GM21717 (cell line): ENCODE measurements around the gene SHROOM4.

Source experiments
- ATAC-seq: cut with Tn5 transposase; IDR thresholded peaks from one replicate; pipeline ENCODE4 v1.9.1; 2021; ENCODE audit warnings: mild to moderate bottlenecking, moderate library complexity; ENCODE audit not compliant: unreplicated experiment

SHROOM4 gene

GRCh38 chrX:50787099-50787498, 26.9 kb downstream of the SHROOM4 start:
- no peak for ATAC-seq

- no peak for ATAC-seq
Observed at GRCh38 chrX:50780144-50780543, 33.9 kb downstream of the SHROOM4 start.

DNA sequence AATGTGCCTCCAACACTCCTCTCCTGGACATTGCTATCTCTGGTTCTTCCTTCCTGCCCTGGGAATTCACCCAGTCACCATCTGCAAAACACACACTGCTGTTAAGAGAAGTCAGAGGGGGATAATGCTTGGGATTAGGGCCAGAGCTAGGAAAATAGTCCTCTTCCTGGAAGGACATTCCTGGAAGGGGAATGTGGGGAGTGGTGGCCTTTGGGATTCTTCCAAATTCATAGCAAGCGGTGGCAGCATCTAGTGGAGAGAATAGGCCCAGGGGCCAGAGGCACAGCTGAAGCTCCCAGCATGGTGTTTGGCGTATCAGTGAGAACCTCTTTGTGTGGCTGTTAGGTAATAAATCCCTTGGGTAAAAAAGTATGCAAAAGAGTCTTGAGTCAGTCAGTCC, 34.3 kb downstream of the SHROOM4 start:
- no peak for ATAC-seq

GRCh38 chrX:50778272-50778671, 35.7 kb downstream of the SHROOM4 start:
- ATAC-seq: no peak

GRCh38 chrX:50776248-50776647, 37.7 kb downstream of the SHROOM4 start:
- no peak for ATAC-seq

- ATAC-seq: no peak
Observed at GRCh38 chrX:50771382-50771781, 42.6 kb downstream of the SHROOM4 start.

- no peak for ATAC-seq
Observed at GRCh38 chrX:50770702-50771101, 43.3 kb downstream of the SHROOM4 start.

DNA sequence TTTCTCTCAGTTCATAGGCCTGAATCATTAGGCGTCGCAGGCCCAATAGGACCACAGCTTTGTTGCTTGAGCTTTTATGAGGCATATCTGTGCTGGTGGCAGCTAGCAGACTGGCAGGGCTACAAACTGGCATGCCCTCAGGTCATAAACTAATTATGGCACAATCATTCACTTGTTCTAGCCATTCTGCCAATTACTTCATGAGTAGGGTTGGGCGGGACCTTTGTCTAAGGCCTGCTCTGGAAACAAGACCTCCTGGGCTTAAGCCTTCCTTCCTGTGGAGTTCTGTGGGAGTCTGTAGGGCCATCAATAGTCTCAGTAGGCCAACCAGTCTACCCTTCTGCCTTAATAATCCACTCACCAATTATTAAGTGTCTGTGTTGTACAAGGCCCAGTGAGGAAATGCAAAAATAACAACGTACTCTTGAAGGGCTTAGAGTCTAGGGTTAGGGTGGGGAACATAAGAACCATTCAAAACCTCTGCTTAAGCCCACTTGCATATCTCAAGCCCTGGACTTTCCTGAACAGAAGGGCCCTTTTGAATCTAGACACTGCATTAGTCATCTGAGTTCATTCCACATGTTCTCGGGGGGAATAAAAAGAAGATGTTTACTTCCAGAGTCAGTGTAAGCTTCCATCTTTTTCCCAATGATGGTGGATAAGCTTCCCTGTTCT, 44.5 kb downstream of the SHROOM4 start:
- ATAC-seq: no peak

DNA sequence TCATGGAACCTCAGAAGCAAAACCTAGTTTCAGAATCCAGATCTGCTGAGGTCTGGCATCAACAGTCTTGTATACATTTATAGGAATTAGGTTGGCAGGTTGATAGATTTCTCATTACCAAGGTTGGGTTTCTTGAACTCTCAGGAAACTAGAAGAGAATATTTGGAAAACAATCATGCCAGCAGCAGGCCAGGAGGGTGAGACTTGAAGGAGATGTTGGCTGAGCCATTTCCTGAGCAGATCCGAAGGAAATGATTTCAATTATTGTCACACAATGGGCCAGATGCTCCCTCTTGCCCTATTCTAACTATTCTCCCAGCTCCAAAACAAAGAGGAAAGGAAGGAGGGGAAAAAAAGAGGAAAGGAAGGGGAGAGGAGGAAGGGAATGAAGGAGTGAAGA, 45.2 kb downstream of the SHROOM4 start:
- no peak for ATAC-seq

DNA sequence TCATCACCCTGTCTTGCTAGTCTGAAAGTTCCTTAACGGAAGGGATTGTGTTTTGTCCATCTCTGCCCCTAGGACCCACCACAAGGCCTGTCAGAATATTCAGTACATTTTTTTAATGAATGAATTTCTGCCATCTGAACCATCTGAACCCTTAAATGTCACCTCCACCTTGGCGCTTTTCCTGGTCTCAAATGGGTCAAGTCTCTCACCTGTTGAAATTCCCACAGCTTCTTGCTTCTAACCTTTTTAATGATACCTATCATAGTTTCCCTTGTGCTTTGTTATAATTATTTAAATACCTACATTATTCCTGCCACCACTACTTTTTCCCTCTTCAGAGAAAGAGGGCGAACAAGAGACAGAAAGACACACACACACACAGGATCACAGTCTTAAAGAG, 48.0 kb downstream of the SHROOM4 start:
- no peak for ATAC-seq

DNA sequence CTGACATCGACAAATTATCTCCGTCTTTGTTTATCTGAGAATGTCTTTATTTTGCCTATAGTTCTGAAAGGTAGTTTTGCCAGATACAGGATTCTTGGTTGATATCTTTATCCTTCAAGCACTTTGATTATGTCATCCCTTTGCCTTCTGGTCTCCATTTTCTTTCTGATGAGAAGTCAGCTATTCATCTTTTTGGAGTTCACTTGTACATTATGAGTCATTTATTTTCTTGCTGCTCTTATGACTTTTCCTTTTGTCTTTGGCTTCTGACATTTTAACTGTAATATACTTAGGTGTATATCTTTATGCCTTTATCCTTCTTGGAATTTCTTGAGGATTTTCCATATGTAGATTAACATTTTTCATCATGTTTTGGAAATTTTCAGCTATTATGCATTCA, 51.4 kb downstream of the SHROOM4 start:
- ATAC-seq: no peak

- no peak for ATAC-seq
Observed at GRCh38 chrX:50756276-50756675, 57.7 kb downstream of the SHROOM4 start.

GRCh38 chrX:50751091-50751490, 62.9 kb downstream of the SHROOM4 start:
- ATAC-seq: no peak

- no peak for ATAC-seq
Observed at GRCh38 chrX:50747471-50747900, 66.5 kb downstream of the SHROOM4 start.

GRCh38 chrX:50736656-50737055, 77.3 kb downstream of the SHROOM4 start:
- ATAC-seq: no peak

DNA sequence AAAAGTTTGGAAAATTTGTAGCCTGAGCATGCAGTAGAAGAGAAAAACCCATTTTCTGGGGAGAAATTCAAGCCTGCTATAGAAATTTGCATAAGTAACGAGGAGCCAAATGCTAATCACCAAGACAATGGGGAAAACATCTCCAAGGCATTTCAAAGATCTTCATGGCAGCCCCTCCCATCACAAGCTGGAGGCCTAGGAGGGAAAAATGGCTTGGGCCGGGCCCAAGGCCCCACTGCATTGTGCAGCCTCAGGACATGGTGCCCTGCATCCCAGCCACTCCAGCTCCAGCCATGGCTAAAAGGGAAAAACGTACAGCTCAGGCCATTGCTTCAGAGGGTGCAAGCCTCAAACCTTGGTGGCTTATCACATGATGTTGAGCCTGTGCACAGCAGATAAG, 87.7 kb downstream of the SHROOM4 start:
- ATAC-seq: no peak

GRCh38 chrX:50725310-50725709, 88.7 kb downstream of the SHROOM4 start:
- ATAC-seq: no peak

DNA sequence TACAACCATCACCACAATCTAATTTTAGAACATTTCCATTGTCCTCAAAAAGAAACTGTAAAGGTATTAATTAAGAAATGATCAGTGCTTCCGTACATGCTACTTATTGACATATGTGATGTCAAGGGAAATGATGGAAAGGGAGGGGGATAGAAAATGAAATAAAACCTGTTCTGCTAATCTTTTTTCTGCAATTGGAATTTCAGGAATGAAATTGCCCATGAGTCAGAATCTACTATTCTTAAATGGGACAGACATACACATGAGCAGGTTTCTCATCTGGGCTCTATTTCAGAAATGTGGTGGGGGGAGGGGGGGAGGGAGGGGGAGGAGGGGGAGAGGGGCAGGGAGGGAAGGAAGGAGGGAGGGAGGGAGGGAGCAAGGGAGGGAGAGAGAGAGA, 91.0 kb downstream of the SHROOM4 start:
- ATAC-seq: no peak

DNA sequence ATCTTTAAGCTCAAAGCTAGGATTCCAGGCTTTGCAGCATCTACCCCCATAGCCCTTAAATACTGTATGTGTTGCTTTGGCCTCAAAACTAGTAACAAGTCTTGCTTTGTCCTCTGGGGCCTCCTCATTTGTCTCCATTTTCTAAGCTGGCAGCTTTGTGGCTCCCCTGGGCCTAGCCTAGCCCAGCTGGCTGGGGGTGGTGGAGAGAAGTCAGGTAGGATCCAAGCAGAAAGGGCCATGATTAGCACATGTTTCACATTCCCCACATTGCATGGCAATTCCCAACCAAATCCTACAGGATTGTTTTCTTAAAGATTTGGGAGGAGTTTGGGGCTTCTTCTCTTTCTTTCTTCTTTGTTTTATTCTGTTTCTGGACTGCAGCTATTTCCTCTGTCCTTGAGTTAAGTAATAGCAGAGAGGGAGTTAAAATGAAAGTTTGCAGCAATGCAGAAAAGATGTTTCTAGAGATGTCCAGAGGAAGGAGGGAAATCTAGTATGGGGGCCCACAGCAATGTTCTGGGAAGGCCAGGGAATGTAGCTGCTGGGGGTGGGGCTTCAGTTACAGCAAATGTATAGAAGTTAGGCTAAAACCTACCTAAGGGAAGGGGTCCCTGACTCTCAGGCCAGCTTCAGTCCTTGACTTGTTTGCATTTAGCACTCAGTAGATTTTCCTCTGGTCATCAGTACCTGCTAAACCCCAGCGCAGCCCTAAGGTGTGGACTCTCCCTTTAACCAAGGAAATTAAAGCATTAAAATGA, 92.1 kb downstream of the SHROOM4 start:
- no peak for ATAC-seq

GRCh38 chrX:50719614-50720013, 94.4 kb downstream of the SHROOM4 start:
- no peak for ATAC-seq

GRCh38 chrX:50718776-50719175, 95.2 kb downstream of the SHROOM4 start:
- ATAC-seq: no peak

GRCh38 chrX:50716706-50717105, 97.3 kb downstream of the SHROOM4 start:
- no peak for ATAC-seq

DNA sequence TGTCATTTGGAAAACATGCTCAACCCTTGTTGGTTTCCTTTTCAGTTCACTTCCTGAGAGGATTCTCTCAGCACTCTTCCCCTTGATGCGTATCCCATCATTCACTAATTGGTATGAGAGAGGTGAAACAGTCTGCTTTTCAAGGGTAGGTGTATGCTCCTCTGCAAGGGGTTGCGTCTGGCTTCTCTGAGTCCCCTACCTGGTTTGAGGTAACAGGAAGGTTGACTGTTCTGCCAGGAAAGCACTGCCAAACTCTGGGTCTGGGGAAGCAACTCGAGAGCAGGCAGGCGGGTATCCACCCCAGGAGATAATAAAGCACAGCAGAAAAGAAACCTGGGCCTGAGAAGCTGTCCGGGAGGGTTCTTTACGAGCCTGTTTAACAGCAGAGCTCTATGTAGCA, 101.2 kb downstream of the SHROOM4 start:
- no peak for ATAC-seq
